H9 (cell line): ENCODE data around the gene PLCD3. TPM values are rescaled to one million over a fixed set of nuclear protein-coding genes. Genes with fewer than 3 reads are reported as not detected.

Source experiments
- DNase-seq: peaks from one replicate; pipeline ENCODE4 v3.0.0-alpha.2; 2017
- H2AFZ ChIP-seq: one replicate; pipeline ENCODE4 v1.6.1; 2013; ENCODE audit warnings: mild to moderate bottlenecking, low read length, control low read depth, moderate library complexity
- H2AK5ac ChIP-seq: 2 replicates; pipeline ENCODE4 v1.6.1; 2013; ENCODE audit warnings: low read length, control low read depth, mixed read lengths; ENCODE audit not compliant: insufficient read length
- H2BK120ac ChIP-seq: one replicate; pipeline ENCODE4 v1.6.1; 2013; ENCODE audit warnings: low read depth, mild to moderate bottlenecking, low read length, control low read depth, inconsistent platforms; ENCODE audit not compliant: poor library complexity, severe bottlenecking
- H2BK12ac ChIP-seq: 2 replicates; pipeline ENCODE4 v1.6.1; 2013; ENCODE audit warnings: low read length, control low read depth, mixed read lengths, low read depth; ENCODE audit not compliant: insufficient read length
- H2BK15ac ChIP-seq: 2 replicates; pipeline ENCODE4 v1.6.1; 2013; ENCODE audit warnings: low read depth, low read length, control low read depth
- H2BK20ac ChIP-seq: one replicate; pipeline ENCODE4 v1.6.1; 2013; ENCODE audit warnings: low read depth, mild to moderate bottlenecking, low read length, control low read depth, inconsistent platforms; ENCODE audit not compliant: poor library complexity, severe bottlenecking
- H2BK5ac ChIP-seq: 2 replicates; pipeline ENCODE4 v1.6.1; 2013; ENCODE audit warnings: low read length, control low read depth, mixed read lengths; ENCODE audit not compliant: insufficient read length
- H3K14ac ChIP-seq: 2 replicates; pipeline ENCODE4 v1.6.1; 2013; ENCODE audit warnings: low read length, control low read depth; ENCODE audit not compliant: insufficient read depth
- H3K18ac ChIP-seq: 2 replicates; pipeline ENCODE4 v1.6.1; 2013; ENCODE audit warnings: low read depth, mild to moderate bottlenecking, mixed read lengths, low read length, control low read depth; ENCODE audit not compliant: insufficient read length
- H3K23ac ChIP-seq: 2 replicates; pipeline ENCODE4 v1.6.1; 2013; ENCODE audit warnings: low read length, control low read depth, mixed read lengths, low read depth; ENCODE audit not compliant: insufficient read length
- H3K23me2 ChIP-seq: 2 replicates; pipeline ENCODE4 v1.6.1; 2013; ENCODE audit warnings: low read depth, mild to moderate bottlenecking, mixed read lengths, low read length, control low read depth; ENCODE audit not compliant: insufficient read length, poor library complexity, severe bottlenecking
- H3K27ac ChIP-seq: 2 replicates; pipeline ENCODE4 v1.5.1; 2013; ENCODE audit warnings: low read length, control low read depth, mixed read lengths, low read depth; ENCODE audit not compliant: insufficient read length
- H3K27me3 ChIP-seq: 2 replicates; pipeline ENCODE4 v1.6.1; 2013; ENCODE audit warnings: low read length, control low read depth, inconsistent platforms; ENCODE audit not compliant: insufficient read depth
- H3K4ac ChIP-seq: 2 replicates; pipeline ENCODE4 v1.6.1; 2013; ENCODE audit warnings: low read depth, mild to moderate bottlenecking, control low read depth, inconsistent platforms, low read length, moderate library complexity
- H3K4me1 ChIP-seq: 2 replicates; pipeline ENCODE4 v1.6.1; 2013; ENCODE audit warnings: low read length, control low read depth, inconsistent platforms; ENCODE audit not compliant: insufficient read depth
- H3K4me2 ChIP-seq: 2 replicates; pipeline ENCODE4 v1.6.1; 2013; ENCODE audit warnings: low read length, control low read depth, mixed read lengths; ENCODE audit not compliant: insufficient read length, insufficient read depth
- H3K56ac ChIP-seq: 2 replicates; pipeline ENCODE4 v1.6.1; 2013; ENCODE audit warnings: low read depth, mild to moderate bottlenecking, mixed read lengths, low read length, control low read depth; ENCODE audit not compliant: insufficient read length
- H3K79me1 ChIP-seq: 2 replicates; pipeline ENCODE4 v1.6.1; 2013; ENCODE audit warnings: low read depth, mild to moderate bottlenecking, moderate library complexity, low read length, control low read depth, inconsistent platforms; ENCODE audit not compliant: insufficient read depth, poor library complexity, severe bottlenecking
- H3K79me2 ChIP-seq: 2 replicates; pipeline ENCODE4 v1.6.1; 2013; ENCODE audit warnings: low read length, control low read depth, inconsistent platforms; ENCODE audit not compliant: insufficient read depth
- H3K9ac ChIP-seq: 2 replicates; pipeline ENCODE4 v1.6.1; 2013; ENCODE audit warnings: low read length, control low read depth, mixed read lengths; ENCODE audit not compliant: insufficient read length; ENCODE audit errors: extremely low read depth
- H3K9me3 ChIP-seq: one replicate; pipeline ENCODE4 v1.6.1; 2013; ENCODE audit warnings: low read depth, low read length, inconsistent platforms; ENCODE audit not compliant: control insufficient read depth
- H3T11ph ChIP-seq: one replicate; pipeline ENCODE4 v1.6.1; 2013; ENCODE audit warnings: mild to moderate bottlenecking, low read length, control low read depth, inconsistent platforms
- H4K20me1 ChIP-seq: one replicate; pipeline ENCODE4 v1.6.1; 2013; ENCODE audit not compliant: control insufficient read depth, insufficient read length, insufficient read depth
- H4K5ac ChIP-seq: 2 replicates; pipeline ENCODE4 v1.6.1; 2013; ENCODE audit warnings: low read depth, mild to moderate bottlenecking, mixed read lengths, low read length, control low read depth; ENCODE audit not compliant: insufficient read length
- H4K8ac ChIP-seq: replicated peaks from 2 replicates; pipeline ENCODE4 v1.6.1; 2013; ENCODE audit warnings: low read length, control low read depth, mixed read lengths, low read depth; ENCODE audit not compliant: insufficient read length
- H4K91ac ChIP-seq: 2 replicates; pipeline ENCODE4 v1.6.1; 2013; ENCODE audit warnings: low read depth, mild to moderate bottlenecking, moderate library complexity, mixed read lengths, low read length, control low read depth; ENCODE audit not compliant: insufficient read length
- H3K27ac Mint-ChIP-seq, 3 experiments: 2 replicates in 2 of 3; 3 replicates in 1 of 3; pipeline ENCODE4 v1.8.0; 2020 to 2021; ENCODE audit warnings: mixed read lengths in 3 of 3, mild to moderate bottlenecking in 1 of 3, moderate library complexity in 1 of 3
- H3K27me3 Mint-ChIP-seq: 2 replicates; pipeline ENCODE4 v1.8.0; 2021; ENCODE audit warnings: low read depth, mild to moderate bottlenecking, moderate library complexity, mixed read lengths
- H3K36me3 Mint-ChIP-seq, 3 experiments: 2 replicates in 2 of 3; 3 replicates in 1 of 3; pipeline ENCODE4 v1.8.0; 2020 to 2021; ENCODE audit warnings: low read depth in 3 of 3, mixed read lengths in 3 of 3; ENCODE audit not compliant: insufficient read depth in 1 of 3
- H3K4me1 Mint-ChIP-seq, 2 experiments: 2 replicates each; pipeline ENCODE4 v1.8.0; 2020; ENCODE audit warnings: mixed read lengths in 2 of 2
- H3K4me3 Mint-ChIP-seq, 2 experiments: 2 replicates in 1 of 2; 3 replicates in 1 of 2; pipeline ENCODE4 v1.8.0; 2020 to 2021; ENCODE audit warnings: mild to moderate bottlenecking in 2 of 2, mixed read lengths in 2 of 2, moderate library complexity in 1 of 2
- H3K9me3 Mint-ChIP-seq, 2 experiments: 2 replicates in 1 of 2; 3 replicates in 1 of 2; pipeline ENCODE4 v1.8.0; 2020; ENCODE audit warnings: mild to moderate bottlenecking in 2 of 2, mixed read lengths in 2 of 2, moderate library complexity in 1 of 2
- CTCF ChIP-seq: fragments of 200-600 bp; sonication (generic); conservative IDR thresholded peaks from 3 replicates; pipeline ENCODE4 v1.8.0; 2021; ENCODE audit warnings: antibody characterized with exemption, mild to moderate bottlenecking
- WGBS: extraction: QIAGEN DNeasy Blood & Tissue Kit; methylation state at CpG from one replicate; pipeline ENCODE4 v1.1.7; 2013; ENCODE audit warnings: missing lambda C conversion rate, low lambda C conversion rate, mixed read lengths; ENCODE audit not compliant: insufficient read length; ENCODE audit errors: extremely low coverage; 5-methylcytosine and 5-hydroxymethylcytosine counted together
- total RNA-seq: library from RNA; stranded (reverse); gene quantifications from 2 replicates; pipeline ENCODE4 v1.2.1, GENCODE V29; 2021

Gene PLCD3
- total RNA-seq, 1 experiment from 2014 or later = 41.6 TPM

DNA sequence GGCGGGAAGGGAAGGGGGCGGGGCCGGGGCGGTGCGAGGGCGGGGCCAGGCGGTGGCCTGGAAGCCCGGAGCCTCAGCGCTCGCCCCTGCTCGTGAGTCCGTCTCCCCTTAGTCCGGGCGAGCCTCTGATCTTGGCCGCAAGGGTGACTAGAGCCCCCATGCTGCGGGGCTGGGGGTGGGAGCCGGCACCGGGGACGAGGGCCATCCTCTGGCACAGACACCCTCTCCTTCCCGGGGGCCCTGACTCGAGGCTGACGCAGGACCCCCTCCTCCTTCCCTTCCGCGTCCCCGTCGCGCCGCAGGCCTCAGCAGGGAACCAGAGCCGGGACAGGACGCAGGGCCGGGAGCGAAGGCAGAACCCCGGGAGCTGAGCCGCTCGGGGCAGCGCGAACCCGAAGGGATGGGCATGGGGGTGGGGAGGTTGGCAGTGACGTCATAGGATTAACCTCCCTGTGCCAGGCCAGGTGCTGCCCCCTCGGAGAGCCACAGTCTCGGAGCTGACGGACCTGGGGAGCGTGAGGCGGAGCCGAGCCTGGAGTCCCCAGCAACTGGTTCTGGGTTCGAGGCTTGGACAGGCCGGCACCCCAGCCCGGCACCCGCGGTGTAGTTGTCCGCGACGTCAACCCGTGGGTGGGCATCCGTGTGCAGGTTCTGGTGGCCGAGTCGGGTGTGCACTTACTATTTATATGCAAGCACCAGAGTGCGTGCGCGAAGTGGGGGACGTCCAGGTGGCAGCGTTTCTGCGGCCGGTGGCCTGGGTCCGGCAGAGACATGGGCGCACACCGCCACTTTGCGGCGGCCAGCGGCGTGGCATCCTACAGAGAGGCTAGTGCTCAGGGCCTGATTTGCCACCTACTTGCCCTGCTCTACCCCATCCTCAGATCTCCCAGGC, 503 bp upstream of the PLCD3 start:
- Histone ChIP-seq H2BK5ac (no peak overlapping the region), H3K14ac (peak overlapping the region; percentile 23; the same call in 1 of the 2 replicates), H4K91ac (no peak overlapping the region), H4K8ac (no peak overlapping the region), H2AK5ac (no peak overlapping the region), H3K27me3 (no peaks in the 10 kb centered on the region), H3K9ac (no peak overlapping the region), H2BK15ac (no peak overlapping the region), H4K20me1 (no peaks in the 10 kb centered on the region), H2AFZ (no peak overlapping the region), H3K23ac (no peak overlapping the region), H3K27ac (no peak overlapping the region), H3K23me2 (peaks cover 14% of the 10 kb centered on the region), H4K5ac (no peak overlapping the region), H2BK12ac (no peak overlapping the region), H3K79me1 (no peaks in the 10 kb centered on the region), H3K79me2 (no peaks in the 10 kb centered on the region), H3T11ph (no peak overlapping the region), H3K9me3 (no peaks in the 10 kb centered on the region), H3K18ac (no peak overlapping the region), H3K56ac (no peak overlapping the region), H3K4me1 (no peaks in the 10 kb centered on the region), H2BK20ac (no peak overlapping the region), H3K4ac (no peak overlapping the region), H2BK120ac (no peak overlapping the region), H3K4me2 (peak overlapping the region; percentile 66)
- WGBS = no CpG with 5 or more reads among the region's 71 CpGs
- Mint-ChIP-seq H3K4me3 (peak overlapping the region; percentile 71 to 85), H3K36me3 (no peaks in the 10 kb centered on the region), H3K27ac (peak overlapping the region in 1 of 3 experiments; percentile 57; a peak in 1 of 7 replicates), H3K9me3 (peaks cover 3 to 5% of the 10 kb centered on the region in 2 experiments; a peak in 4 of 5 replicates), H3K27me3 (no peaks in the 10 kb centered on the region; the same call in 1 of the 2 replicates), H3K4me1 (peaks cover 26 to 31% of the 10 kb centered on the region in 2 experiments)
- TF ChIP-seq CTCF = peak; percentile 75
- DNase-seq = peak; percentile 95
